ENCODE results near the gene CLSTN2.

Gene CLSTN2

DNA sequence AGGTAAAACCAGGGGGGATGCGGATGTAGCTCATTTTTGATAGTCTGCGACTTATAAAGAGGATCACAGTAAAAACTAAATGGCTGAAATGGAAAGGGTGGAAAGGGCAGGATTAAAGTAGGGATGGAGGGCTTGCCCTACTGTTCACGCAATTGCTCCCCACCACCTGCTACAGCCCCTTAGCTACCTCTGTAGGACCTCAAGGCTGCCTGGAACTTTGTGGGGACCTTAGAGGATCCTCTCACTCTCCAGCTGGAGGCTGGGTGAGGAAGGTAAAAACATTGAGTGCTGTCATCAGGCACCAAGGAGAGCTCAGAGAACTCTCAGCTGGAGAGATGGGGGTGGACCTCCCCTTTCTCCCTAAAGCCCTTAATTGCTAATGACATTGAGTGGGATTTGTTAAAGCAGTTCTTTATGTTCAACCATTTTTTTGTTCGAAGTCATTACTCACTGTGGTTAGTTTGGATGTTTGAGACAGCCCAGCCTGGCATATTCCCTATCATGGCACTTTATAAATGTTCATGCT, 213.0 kb downstream of the CLSTN2 start:
- ChIA-PET CTCF (interaction anchor here (0.7 to 0.9 kb wide), 2 partner anchors 20 to 31 kb away, joined by 3 read pairs; no protein-coding TSS in a partner anchor), POLR2A (no interaction called here)
- H3K9me3 ChIP-seq (ENCODE audit: control insufficient read depth, insufficient read depth, low read depth, low read length), result no peaks in the 10 kb centered on the region
- no peaks in the 10 kb centered on the region for H3K36me3 ChIP-seq (ENCODE audit: control insufficient read depth in 2 of 2, insufficient read depth in 1 of 2, low read length in 2 of 2)
- no peaks in the 10 kb centered on the region for H3K4me1 ChIP-seq (ENCODE audit: control insufficient read depth, insufficient read depth, low read length)
- H3K4me3 ChIP-seq (ENCODE audit: low read depth, low read length), result no peak overlapping the region
- TF ChIP-seq HIC1 (tag by site-specific recombination; IDR thresholded peaks at IDR 0.05) (no peak), ZNF48 (tag by site-specific recombination; IDR thresholded peaks at IDR 0.05) (no peak), ZNF155 (tag by site-specific recombination; IDR thresholded peaks at IDR 0.05) (no peak), ZNF624 (tag by site-specific recombination; IDR thresholded peaks at IDR 0.05) (no peak), ZBTB17 (tag by site-specific recombination; IDR thresholded peaks at IDR 0.05) (no peak), ZNF585B (tag by site-specific recombination; IDR thresholded peaks at IDR 0.05) (no peak), ZNF639 (tag by site-specific recombination; IDR thresholded peaks at IDR 0.05) (no peak), ZBTB48 (tag by site-specific recombination; IDR thresholded peaks at IDR 0.05) (no peak), OVOL3 (tag by site-specific recombination; IDR thresholded peaks at IDR 0.05) (no peak), ZNF214 (tag by site-specific recombination; IDR thresholded peaks at IDR 0.05; ENCODE audit: borderline replicate concordance) (no peak), ZNF350 (tag by site-specific recombination; IDR thresholded peaks at IDR 0.05) (no peak), ZNF174 (tag by site-specific recombination; IDR thresholded peaks at IDR 0.05) (no peak), ZNF558 (tag by site-specific recombination; IDR thresholded peaks at IDR 0.05) (no peak), ZNF768 (tag by site-specific recombination; IDR thresholded peaks at IDR 0.05) (no peak), TCF7L2 (IDR thresholded peaks at IDR 0.05; ENCODE audit: borderline replicate concordance, low read depth, low read length) (no peak)
- TF ChIP-seq, protein P1, sequence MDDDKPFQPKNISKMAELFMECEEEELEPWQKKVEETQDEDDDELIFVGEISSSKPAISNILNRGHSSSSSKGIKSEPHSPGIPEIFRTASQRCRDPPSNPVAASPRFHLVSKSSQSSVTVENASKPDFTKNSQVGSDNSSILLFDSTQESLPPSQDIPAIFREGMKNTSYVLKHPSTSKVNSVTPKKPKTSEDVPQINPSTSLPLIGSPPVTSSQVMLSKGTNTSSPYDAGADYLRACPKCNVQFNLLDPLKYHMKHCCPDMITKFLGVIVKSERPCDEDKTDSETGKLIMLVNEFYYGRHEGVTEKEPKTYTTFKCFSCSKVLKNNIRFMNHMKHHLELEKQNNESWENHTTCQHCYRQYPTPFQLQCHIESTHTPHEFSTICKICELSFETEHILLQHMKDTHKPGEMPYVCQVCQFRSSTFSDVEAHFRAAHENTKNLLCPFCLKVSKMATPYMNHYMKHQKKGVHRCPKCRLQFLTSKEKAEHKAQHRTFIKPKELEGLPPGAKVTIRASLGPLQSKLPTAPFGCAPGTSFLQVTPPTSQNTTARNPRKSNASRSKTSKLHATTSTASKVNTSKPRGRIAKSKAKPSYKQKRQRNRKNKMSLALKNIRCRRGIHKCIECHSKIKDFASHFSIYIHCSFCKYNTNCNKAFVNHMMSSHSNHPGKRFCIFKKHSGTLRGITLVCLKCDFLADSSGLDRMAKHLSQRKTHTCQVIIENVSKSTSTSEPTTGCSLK (tag by site-specific recombination; IDR thresholded peaks at IDR 0.05), result no peak
- TF ChIP-seq, protein P2, sequence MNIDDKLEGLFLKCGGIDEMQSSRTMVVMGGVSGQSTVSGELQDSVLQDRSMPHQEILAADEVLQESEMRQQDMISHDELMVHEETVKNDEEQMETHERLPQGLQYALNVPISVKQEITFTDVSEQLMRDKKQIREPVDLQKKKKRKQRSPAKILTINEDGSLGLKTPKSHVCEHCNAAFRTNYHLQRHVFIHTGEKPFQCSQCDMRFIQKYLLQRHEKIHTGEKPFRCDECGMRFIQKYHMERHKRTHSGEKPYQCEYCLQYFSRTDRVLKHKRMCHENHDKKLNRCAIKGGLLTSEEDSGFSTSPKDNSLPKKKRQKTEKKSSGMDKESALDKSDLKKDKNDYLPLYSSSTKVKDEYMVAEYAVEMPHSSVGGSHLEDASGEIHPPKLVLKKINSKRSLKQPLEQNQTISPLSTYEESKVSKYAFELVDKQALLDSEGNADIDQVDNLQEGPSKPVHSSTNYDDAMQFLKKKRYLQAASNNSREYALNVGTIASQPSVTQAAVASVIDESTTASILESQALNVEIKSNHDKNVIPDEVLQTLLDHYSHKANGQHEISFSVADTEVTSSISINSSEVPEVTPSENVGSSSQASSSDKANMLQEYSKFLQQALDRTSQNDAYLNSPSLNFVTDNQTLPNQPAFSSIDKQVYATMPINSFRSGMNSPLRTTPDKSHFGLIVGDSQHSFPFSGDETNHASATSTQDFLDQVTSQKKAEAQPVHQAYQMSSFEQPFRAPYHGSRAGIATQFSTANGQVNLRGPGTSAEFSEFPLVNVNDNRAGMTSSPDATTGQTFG (tag by site-specific recombination; IDR thresholded peaks at IDR 0.05; ENCODE audit: borderline replicate concordance), result no peak
- TF ChIP-seq, protein P3, sequence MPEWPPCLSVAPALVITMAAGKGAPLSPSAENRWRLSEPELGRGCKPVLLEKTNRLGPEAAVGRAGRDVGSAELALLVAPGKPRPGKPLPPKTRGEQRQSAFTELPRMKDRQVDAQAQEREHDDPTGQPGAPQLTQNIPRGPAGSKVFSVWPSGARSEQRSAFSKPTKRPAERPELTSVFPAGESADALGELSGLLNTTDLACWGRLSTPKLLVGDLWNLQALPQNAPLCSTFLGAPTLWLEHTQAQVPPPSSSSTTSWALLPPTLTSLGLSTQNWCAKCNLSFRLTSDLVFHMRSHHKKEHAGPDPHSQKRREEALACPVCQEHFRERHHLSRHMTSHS (tag by site-specific recombination; IDR thresholded peaks at IDR 0.05), result no peak
- TF ChIP-seq, protein P4, sequence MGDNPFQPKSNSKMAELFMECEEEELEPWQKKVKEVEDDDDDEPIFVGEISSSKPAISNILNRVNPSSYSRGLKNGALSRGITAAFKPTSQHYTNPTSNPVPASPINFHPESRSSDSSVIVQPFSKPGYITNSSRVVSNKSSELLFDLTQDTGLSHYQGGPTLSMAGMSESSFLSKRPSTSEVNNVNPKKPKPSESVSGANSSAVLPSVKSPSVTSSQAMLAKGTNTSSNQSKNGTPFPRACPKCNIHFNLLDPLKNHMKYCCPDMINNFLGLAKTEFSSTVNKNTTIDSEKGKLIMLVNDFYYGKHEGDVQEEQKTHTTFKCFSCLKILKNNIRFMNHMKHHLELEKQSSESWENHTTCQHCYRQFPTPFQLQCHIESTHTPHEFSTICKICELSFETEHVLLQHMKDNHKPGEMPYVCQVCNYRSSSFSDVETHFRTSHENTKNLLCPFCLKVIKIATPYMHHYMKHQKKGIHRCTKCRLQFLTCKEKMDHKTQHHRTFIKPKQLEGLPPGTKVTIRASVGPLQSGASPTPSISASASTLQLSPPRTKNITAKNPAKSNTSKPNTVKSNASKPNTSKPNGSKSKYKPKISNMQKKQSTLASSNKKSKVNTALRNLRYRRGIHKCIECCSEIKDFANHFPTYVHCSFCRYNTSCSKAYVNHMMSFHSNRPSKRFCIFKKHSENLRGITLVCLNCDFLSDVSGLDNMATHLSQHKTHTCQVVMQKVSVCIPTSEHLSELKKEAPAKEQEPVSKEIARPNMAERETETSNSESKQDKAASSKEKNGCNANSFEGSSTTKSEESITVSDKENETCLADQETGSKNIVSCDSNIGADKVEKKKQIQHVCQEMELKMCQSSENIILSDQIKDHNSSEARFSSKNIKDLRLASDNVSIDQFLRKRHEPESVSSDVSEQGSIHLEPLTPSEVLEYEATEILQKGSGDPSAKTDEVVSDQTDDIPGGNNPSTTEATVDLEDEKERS (tag by site-specific recombination; IDR thresholded peaks at IDR 0.05), result no peak
- H3K27ac ChIP-seq (ENCODE audit: extremely low read depth, low read depth, low read length), result no peak overlapping the region

Measured in HEK293 (cell line).